GM23338 (cell line): Measurements from ENCODE around the gene YTHDC2. TPM values are rescaled to one million over a fixed set of nuclear protein-coding genes. Genes with fewer than 3 reads are reported as not detected.

Source experiments
- polyA plus RNA-seq: library from polyadenylated mRNA; unstranded; fragments of >200 nt; fragmentation: Nextera tagmentation; extraction: Ambion mirVana; gene quantifications from 2 replicates; pipeline ENCODE4 v1.2.1, GENCODE V29; 2016
- small RNA-seq: library from RNA; depleted of rRNA; stranded (forward); fragments of <200 nt; gene quantifications from one replicate; pipeline ENCODE3, GENCODE V24; 2014; ENCODE audit warnings: low replicate concordance
- total RNA-seq: library from RNA; depleted of rRNA; stranded (reverse); fragments of >200 nt; shearing (Covaris generic); gene quantifications from 2 replicates; pipeline ENCODE4 v1.2.3, GENCODE V29; 2014; rRNA removed

The YTHDC2 gene
- total and polyA plus RNA-seq, 2 experiments from 2014 or later, result 19.9 to 33.9 TPM

Small RNA genes within 50 kb of the gene (small RNA-seq; reads per million reads assigned to genes)
- gene RNU4ATAC13P, result not detected

Other genes with a start within 250 kb of the YTHDC2 start
- 0.52 TPM in 1 of 2 replicates, not detected in the other for gene TSSK1B, start 78.7 kb upstream of the YTHDC2 start, total RNA-seq
- gene TSSK1B, start 78.7 kb upstream of the YTHDC2 start, polyA plus RNA-seq, result not detected in 2 replicates
- 10.1 and 10.3 TPM in 2 replicates for gene MCC, start 25.2 kb upstream of the YTHDC2 start, total RNA-seq
- gene MCC, start 25.2 kb upstream of the YTHDC2 start, polyA plus RNA-seq, result 2.7 and 3.8 TPM in 2 replicates